Kidney (tissue), 14 donors: ENCODE data around the gene USP49. TPM values are rescaled to one million over a fixed set of nuclear protein-coding genes. Genes with fewer than 3 reads are reported as not detected.

Experiments used
- DNase-seq, 5 donors: peaks; one replicate each; pipeline ENCODE4 v3.0.0-alpha.2; 2013 to 2020
- FAIRE-seq: peaks from 2 replicates; lab custom pipeline; 2012; peaks lifted over from hg19 to GRCh38; lab: Jason Lieb, UNC
- H3K27ac ChIP-seq, 2 donors: one replicate each; pipeline ENCODE4 v1.7.0; 2013; ENCODE audit warnings: low read depth in 2 of 2, low read length in 2 of 2, inconsistent platforms in 1 of 2
- H3K27me3 ChIP-seq: one replicate; pipeline ENCODE4 v1.7.1; 2013; ENCODE audit warnings: low read length, inconsistent platforms; ENCODE audit not compliant: control insufficient read depth, insufficient read depth
- H3K36me3 ChIP-seq, 3 donors: one replicate each; pipeline versions ENCODE4 v1.7.0 to v1.7.1; 2013; ENCODE audit warnings: low read length in 3 of 3, control low read depth in 1 of 3, inconsistent platforms in 1 of 3; ENCODE audit not compliant: insufficient read depth in 3 of 3, control insufficient read depth in 2 of 3
- H3K4me1 ChIP-seq, 3 donors: one replicate each; pipeline versions ENCODE4 v1.7.0 to v1.7.1; 2013; ENCODE audit warnings: low read length in 3 of 3, inconsistent platforms in 1 of 3, low read depth in 1 of 3; ENCODE audit not compliant: control insufficient read depth in 2 of 3, insufficient read depth in 2 of 3
- H3K4me3 ChIP-seq, 3 donors: one replicate each; pipeline versions ENCODE4 v1.7.0 to v1.8.1; 2013; ENCODE audit warnings: low read length in 3 of 3, control low read depth in 1 of 3, inconsistent platforms in 1 of 3
- H3K9ac ChIP-seq, 3 donors: one replicate each; pipeline versions ENCODE4 v1.7.0 to v1.7.1; 2013; ENCODE audit warnings: low read length in 3 of 3, control low read depth in 1 of 3, inconsistent platforms in 1 of 3
- H3K9me3 ChIP-seq, 3 donors: one replicate each; pipeline versions ENCODE4 v1.7.0 to v1.7.1; 2013; ENCODE audit warnings: low read length in 3 of 3, control low read depth in 1 of 3, inconsistent platforms in 1 of 3; ENCODE audit not compliant: control insufficient read depth in 2 of 3, insufficient read depth in 1 of 3
- intact Hi-C: fragments of 100-400 bp; cut with DNase I; formaldehyde crosslinking; loops from one replicate; pipeline ENCODE4 v1.11.1; 2022
- polyA plus RNA-seq: library from polyadenylated mRNA; stranded (reverse); fragments of 350-450 nt; fragmentation: Illumina TruSeq; extraction: RNeasy Lipid Tissue Mini Kit (QIAGEN cat#74804); gene quantifications from one replicate; pipeline ENCODE4 v1.2.3, GENCODE V29; 2014; ENCODE audit warnings: low read depth, low replicate concordance; ENCODE audit not compliant: insufficient read depth
- total RNA-seq: library from RNA; stranded (reverse); fragmentation: NEBNext Ultra II Directional; extraction: Animal tissue kit (Norgen Biotek cat#: 25700); gene quantifications from one replicate; pipeline ENCODE4 v1.2.1, GENCODE V29; 2021
- TF ChIP-seq, protein P1 (sequence below): IDR thresholded peaks from 3 replicates; pipeline ENCODE4 v1.5.1; 2012; ENCODE audit warnings: mild to moderate bottlenecking, moderate library complexity, borderline replicate concordance; ENCODE audit not compliant: insufficient read depth; ENCODE audit errors: extremely low read depth
- donor health status: control.
- donor health status: control.
- donor health status: control.
- donor health status: control.
- donor health status: control.
- donor health status: DM: yes; HTN: yes; CAD: no.
- donor health status: Normal renal cell carcinoma (clear cell type).

USP49 gene
- total and polyA plus RNA-seq, 2 donors from 2014 or later = 1.1 to 3.4 TPM

- DNase-seq (no peak), FAIRE-seq (no peak)
- intact Hi-C loops = no loop called here
- H3K36me3 ChIP-seq = no peaks in the 10 kb centered on the region
- H3K4me1 ChIP-seq = no peaks in the 10 kb centered on the region
- H3K27me3 ChIP-seq = no peaks in the 10 kb centered on the region
- H3K4me3 ChIP-seq = no peak overlapping the region
- H3K27ac ChIP-seq = no peak overlapping the region
- no peaks in the 10 kb centered on the region for H3K9me3 ChIP-seq
- TF ChIP-seq, protein P1, sequence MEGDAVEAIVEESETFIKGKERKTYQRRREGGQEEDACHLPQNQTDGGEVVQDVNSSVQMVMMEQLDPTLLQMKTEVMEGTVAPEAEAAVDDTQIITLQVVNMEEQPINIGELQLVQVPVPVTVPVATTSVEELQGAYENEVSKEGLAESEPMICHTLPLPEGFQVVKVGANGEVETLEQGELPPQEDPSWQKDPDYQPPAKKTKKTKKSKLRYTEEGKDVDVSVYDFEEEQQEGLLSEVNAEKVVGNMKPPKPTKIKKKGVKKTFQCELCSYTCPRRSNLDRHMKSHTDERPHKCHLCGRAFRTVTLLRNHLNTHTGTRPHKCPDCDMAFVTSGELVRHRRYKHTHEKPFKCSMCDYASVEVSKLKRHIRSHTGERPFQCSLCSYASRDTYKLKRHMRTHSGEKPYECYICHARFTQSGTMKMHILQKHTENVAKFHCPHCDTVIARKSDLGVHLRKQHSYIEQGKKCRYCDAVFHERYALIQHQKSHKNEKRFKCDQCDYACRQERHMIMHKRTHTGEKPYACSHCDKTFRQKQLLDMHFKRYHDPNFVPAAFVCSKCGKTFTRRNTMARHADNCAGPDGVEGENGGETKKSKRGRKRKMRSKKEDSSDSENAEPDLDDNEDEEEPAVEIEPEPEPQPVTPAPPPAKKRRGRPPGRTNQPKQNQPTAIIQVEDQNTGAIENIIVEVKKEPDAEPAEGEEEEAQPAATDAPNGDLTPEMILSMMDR = no peak
- H3K9ac ChIP-seq = no peak overlapping the region
Observed at GRCh38 chr6:41811095-41811494, 84.1 kb downstream of the USP49 start.

- Histone ChIP-seq H3K27me3 (no peaks in the 10 kb centered on the region), H3K4me1 (no peaks in the 10 kb centered on the region), H3K36me3 (peaks cover 0 to 3% (median 0%) of the 10 kb centered on the region in 3 donors), H3K4me3 (no peak overlapping the region), H3K9ac (no peak overlapping the region), H3K9me3 (no peaks in the 10 kb centered on the region), H3K27ac (no peak overlapping the region)
- FAIRE-seq (no peak), DNase-seq (peak in 1 of 5 donors; percentile 71)
- TF ChIP-seq, protein P1 = no peak
- intact Hi-C loops = no loop called here
Observed at GRCh38 chr6:41805830-41806774, 89.1 kb downstream of the USP49 start.

GRCh38 chr6:41801380-41801779 is 93.8 kb downstream of the USP49 start:
- Histone ChIP-seq H3K4me1 (peaks cover 0 to 3% (median 3%) of the 10 kb centered on the region in 3 donors), H3K9me3 (no peaks in the 10 kb centered on the region), H3K9ac (no peak overlapping the region), H3K27ac (no peak overlapping the region), H3K36me3 (peaks cover 0 to 3% (median 0%) of the 10 kb centered on the region in 3 donors), H3K4me3 (no peak overlapping the region), H3K27me3 (no peaks in the 10 kb centered on the region)
- peak in 1 of 5 donors; percentile 19 for DNase-seq
- TF ChIP-seq, protein P1 = peak; percentile 11
- intact Hi-C loops = no loop called here
- no peak for FAIRE-seq
